Left renal cortex interstitium (tissue), 4 donors: Measurements from ENCODE around the gene SMC5. TPM values are rescaled to one million over a fixed set of nuclear protein-coding genes. Genes with fewer than 3 reads are reported as not detected.

Source experiments
- DNase-seq, 4 donors: peaks; one replicate each; pipeline ENCODE4 v3.0.0-alpha.2; 2013; ENCODE audit warnings: low read depth in 4 of 4, low spot score in 2 of 4, missing footprints in 1 of 4
- polyA plus RNA-seq, 4 donors: library from polyadenylated mRNA; unstranded; fragments of 120-200 nt; gene quantifications; one replicate each; pipeline ENCODE4 v1.2.1, GENCODE V29; 2013; ENCODE audit not compliant: insufficient read length in 4 of 4

SMC5 gene
- polyA plus RNA-seq, 4 donors = 32.5 to 67.5 (median 50.0) TPM

DNA sequence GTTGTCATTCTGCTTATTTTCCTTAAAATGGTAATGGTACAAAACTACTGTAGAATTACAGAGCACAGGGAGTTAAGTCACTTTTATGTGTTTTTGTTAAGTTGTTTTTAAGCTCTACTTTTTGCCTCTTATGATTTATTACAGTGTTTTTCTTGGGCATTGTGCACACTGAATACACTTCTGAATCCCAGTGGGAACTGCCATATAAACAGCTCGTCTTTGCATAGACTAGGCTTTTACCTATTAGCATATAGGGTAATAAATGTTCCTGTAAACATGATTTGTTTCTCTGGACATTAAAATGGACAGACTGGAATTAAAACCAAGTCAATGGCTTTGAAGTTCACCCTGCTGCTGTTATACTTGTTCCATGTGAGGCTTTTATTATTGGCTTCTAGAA is 143.4 kb downstream of the SMC5 start:
- DNase-seq = no peak

GRCh38 chr9:70403166-70403565 is 144.4 kb downstream of the SMC5 start:
- no peak for DNase-seq

DNA sequence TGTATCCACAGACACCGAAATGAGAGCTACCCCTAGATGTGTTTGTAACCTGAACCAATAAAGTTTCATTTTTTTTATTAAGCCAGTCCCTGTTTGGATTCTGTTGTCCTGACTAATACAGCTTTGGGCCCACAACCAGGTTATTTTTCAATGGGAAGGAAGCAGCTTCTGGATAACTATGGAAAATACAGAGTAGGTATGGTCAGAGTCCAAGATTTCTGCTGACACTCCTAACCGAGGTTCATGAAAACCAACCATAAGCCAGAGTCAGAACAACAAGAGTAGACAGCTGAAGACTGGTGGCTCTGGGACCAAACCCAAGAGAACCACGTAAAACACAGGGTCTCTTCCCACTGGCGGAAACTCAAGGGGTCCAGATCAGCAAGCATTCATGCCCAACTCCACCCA is 144.8 kb downstream of the SMC5 start:
- DNase-seq = no peak

DNA sequence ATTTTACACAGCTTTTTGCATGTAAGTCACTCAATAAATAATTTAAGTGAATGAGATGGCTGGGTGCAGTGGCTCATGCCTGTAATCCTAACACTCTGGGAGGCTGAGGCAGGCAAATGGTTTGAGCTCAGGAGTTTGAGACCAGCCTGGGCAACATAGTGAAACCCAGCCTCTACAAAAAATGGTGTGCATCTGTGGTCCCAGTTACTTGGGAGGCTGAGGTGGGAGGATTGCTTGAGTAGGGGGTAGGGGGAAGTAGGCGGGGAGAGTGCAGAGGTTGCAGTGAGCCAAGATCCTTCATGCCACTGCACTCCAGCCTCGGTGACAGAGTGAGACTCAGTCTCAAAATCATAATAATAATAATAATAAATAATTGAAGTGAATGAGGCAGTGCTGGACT is 145.5 kb downstream of the SMC5 start:
- DNase-seq = no peak

Other genes starting within 250 kb of the SMC5 start
- gene MAMDC2, start 215.1 kb upstream of the SMC5 start, polyA plus RNA-seq = 1 to 10 TPM; 6.2 to 7.3 (median 6.5) TPM
- gene KLF9, start 155.7 kb downstream of the SMC5 start, polyA plus RNA-seq = 1 to 10 TPM; 6.7 to 9.0 (median 7.9) TPM